ENCODE data around the gene ASPG. TPM values are rescaled to one million over a fixed set of nuclear protein-coding genes. Genes with fewer than 3 reads are reported as not detected.

The ASPG gene
- total and polyA plus RNA-seq, 2 donors (not counting 3 experiments of a cell fraction or from before 2014, with no cell fraction given), result not detected

DNA sequence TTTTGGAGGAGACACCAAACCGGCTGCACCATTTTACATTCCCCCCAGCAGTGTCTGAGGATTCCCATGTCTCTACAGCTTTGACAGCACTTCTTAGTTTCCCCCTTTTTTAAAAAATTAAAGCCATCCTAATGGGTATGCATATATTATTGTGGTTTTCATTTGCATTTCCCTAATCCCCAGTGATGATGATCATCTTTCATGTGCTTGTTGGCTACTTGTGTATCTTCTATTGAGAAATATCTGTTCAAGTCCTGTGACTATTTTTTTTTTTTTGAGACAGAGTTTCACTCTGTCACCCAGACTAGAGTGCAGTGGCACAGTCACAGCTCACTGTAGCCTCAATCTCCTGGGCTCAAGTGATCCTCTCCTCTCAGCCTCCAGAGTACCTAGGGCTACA lies 23.2 kb upstream of the ASPG start:
- intact Hi-C loops (cut with micrococcal nuclease) (no loop called here), dilution Hi-C loops (cut with MboI; ENCODE audit: extremely low pct_ligation_motif_present, low sequenced_read_pairs) (no loop called here)
- no peaks in the 10 kb centered on the region for H3K4me1 ChIP-seq (ENCODE audit: control insufficient read depth, extremely low read depth, insufficient read depth, low read length)
- POLR2A ChIA-PET, result no interaction called here
- CTCF ChIA-PET, result no interaction called here
- TF ChIP-seq, protein P1, sequence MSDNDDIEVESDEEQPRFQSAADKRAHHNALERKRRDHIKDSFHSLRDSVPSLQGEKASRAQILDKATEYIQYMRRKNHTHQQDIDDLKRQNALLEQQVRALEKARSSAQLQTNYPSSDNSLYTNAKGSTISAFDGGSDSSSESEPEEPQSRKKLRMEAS (IDR thresholded peaks at IDR 0.05; ENCODE audit: insufficient read depth, insufficient read length), result no peak
- TF ChIP-seq EZH2 (IDR thresholded peaks at IDR 0.05; ENCODE audit: borderline replicate concordance, low read depth, low read length, severe bottlenecking) (no peak), POLR2A (IDR thresholded peaks at IDR 0.05; ENCODE audit: low read depth, low read length) (no peak), GATA2 (IDR thresholded peaks at IDR 0.05; ENCODE audit: insufficient read depth, insufficient read length, low read depth, low read length) (no peak), MYC (IDR thresholded peaks at IDR 0.05; ENCODE audit: low read depth, low read length) (no peak), FOS (IDR thresholded peaks at IDR 0.05; ENCODE audit: borderline replicate concordance, insufficient read depth, low read length) (no peak), JUN (IDR thresholded peaks at IDR 0.05; ENCODE audit: borderline replicate concordance, insufficient read depth, insufficient read length, low read depth) (no peak), POLR2AphosphoS5 (IDR thresholded peaks at IDR 0.05; ENCODE audit: insufficient read depth, low read depth, low read length) (no peak)
- TF ChIP-seq, protein P2, sequence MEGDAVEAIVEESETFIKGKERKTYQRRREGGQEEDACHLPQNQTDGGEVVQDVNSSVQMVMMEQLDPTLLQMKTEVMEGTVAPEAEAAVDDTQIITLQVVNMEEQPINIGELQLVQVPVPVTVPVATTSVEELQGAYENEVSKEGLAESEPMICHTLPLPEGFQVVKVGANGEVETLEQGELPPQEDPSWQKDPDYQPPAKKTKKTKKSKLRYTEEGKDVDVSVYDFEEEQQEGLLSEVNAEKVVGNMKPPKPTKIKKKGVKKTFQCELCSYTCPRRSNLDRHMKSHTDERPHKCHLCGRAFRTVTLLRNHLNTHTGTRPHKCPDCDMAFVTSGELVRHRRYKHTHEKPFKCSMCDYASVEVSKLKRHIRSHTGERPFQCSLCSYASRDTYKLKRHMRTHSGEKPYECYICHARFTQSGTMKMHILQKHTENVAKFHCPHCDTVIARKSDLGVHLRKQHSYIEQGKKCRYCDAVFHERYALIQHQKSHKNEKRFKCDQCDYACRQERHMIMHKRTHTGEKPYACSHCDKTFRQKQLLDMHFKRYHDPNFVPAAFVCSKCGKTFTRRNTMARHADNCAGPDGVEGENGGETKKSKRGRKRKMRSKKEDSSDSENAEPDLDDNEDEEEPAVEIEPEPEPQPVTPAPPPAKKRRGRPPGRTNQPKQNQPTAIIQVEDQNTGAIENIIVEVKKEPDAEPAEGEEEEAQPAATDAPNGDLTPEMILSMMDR (IDR thresholded peaks at IDR 0.05; ENCODE audit: extremely low read depth in 1 of 2, insufficient read depth in 1 of 2, low read depth in 1 of 2, low read length in 2 of 2), result no peak
- H3K79me2 ChIP-seq (ENCODE audit: control insufficient read depth, insufficient read depth, low read length), result no peaks in the 10 kb centered on the region
- H4K20me1 ChIP-seq (replicated peaks; ENCODE audit: control insufficient read depth, extremely low read depth, insufficient read depth, low read length), result no peaks in the 10 kb centered on the region
- no peak overlapping the region for H3K27ac ChIP-seq (ENCODE audit: insufficient read depth, low read depth, low read length)
- FAIRE-seq (no peak), DNase-seq (ENCODE audit: low read depth, low spot score) (no peak)
- H3K9ac ChIP-seq (replicated peaks; ENCODE audit: extremely low read depth, insufficient read depth, low read length), result no peak overlapping the region
- BruUV-seq (replicated peaks), result no TSS peak
- no peak overlapping the region for H3K4me3 ChIP-seq (replicated peaks in 1 of 3; ENCODE audit: insufficient read depth in 1 of 3, low read depth in 1 of 3, low read length in 3 of 3)
- no peaks in the 10 kb centered on the region for H3K36me3 ChIP-seq (ENCODE audit: control insufficient read depth in 2 of 2, extremely low read depth in 1 of 2, insufficient read depth in 2 of 2, low read length in 2 of 2)
- H3K9me1 ChIP-seq (replicated peaks; ENCODE audit: control insufficient read depth, extremely low read depth, insufficient read depth, low read length), result no peaks in the 10 kb centered on the region
- H3K9me3 ChIP-seq (replicated peaks; ENCODE audit: control insufficient read depth, insufficient read depth, low read length), result no peaks in the 10 kb centered on the region
- no peak overlapping the region for H2AFZ ChIP-seq (ENCODE audit: low read depth, low read length)
- peaks cover 2% of the 10 kb centered on the region in 2 experiments for H3K27me3 ChIP-seq (ENCODE audit: control insufficient read depth in 2 of 2, insufficient read depth in 2 of 2, low read length in 2 of 2)
- no peak overlapping the region for H3K4me2 ChIP-seq (ENCODE audit: insufficient read depth, low read length)

All from endothelial cell of umbilical vein (primary cell).